ENCODE data around the gene SP5.
"Not testable (repeated sequence)": the region's sequence is repeated elsewhere in the genome, so short reads cannot be mapped to it uniquely, and the experiment has no call there.

The SP5 gene

DNA sequence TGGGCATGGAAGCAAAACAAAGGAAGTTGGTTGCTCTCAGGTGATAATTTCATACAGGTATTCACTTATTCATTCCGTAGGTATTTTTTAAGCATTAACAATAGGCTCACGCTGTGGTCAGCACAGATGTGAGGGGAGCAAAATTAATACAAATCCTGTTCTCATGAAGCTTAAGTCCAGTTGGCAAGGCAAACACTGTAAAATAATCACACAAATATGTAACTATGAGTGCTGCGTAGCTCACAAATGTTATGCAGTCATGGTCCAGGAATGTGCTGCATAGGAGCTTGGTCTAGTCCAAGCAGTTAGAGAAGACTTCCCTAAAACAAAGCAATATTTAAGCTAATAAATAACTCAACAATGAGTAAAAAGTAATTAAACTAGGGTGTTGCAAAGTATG lies 23.9 kb downstream of the SP5 start:
- DNase-seq (ENCODE audit: low read depth), result peak; percentile 86

DNA sequence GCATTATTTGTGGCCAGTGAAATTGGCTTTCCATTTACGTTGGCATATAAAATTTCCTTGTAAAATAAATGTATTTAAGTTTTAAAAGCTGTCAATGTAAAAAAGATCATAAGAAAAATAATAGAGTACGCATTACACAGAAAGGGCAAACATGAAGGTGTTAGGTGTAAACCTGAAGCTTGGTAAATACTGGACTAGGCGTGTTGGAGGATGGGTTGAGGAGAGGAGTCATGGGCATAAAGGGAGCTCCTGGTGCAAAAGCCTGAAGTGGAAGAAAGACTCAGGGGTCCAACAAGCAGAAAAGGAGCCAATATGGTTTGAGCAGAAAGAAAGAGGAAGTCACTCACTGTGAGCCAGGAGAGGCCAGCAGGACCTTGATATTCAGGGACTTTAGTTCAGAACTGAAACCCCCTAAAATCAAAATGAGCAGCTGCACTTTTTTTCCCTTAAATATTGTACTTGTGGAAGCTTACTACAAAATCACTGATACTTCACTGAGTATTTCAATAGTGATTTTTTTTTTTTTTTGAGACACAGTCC lies 24.4 kb downstream of the SP5 start:
- no peak for DNase-seq (ENCODE audit: low read depth)

DNA sequence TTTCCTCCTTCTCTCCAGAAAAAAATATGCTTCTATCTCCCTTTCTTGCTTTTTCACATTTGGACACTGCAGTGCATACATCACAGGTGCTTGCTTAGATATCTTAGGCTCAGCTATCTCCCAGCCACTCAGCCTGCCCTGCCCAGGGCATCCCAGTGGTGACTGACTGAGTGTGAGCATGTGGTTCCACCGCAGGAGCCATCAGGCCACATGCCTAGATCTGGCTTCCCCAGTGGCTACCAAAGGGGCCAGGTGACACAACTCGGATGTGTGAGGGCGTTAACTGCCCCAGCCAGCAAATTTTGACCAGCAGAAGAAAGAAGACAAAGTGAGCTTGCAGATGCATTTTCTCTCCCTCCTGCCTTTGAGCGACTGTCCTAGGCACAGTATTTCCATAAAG lies 25.5 kb downstream of the SP5 start:
- no peak for DNase-seq (ENCODE audit: low read depth)

DNA sequence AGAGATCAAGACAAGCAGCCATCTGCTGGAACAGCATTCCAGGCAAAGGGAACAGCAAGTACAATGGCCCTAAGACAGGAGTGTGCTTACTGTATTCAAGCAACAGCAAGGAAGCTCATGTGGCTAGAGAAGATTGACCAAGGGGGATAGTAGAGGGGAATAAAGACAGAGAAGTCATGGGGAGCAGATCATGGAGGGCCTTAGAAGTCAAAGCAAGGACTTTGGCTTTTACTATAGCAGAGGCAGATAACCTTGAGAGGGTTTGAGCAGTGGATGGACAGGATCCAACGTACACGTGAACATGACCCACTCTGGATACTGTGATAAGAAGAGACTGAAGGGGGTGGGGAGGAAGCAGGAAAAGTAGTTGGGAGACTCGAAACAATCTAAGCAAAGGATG lies 26.9 kb downstream of the SP5 start:
- no peak for DNase-seq (ENCODE audit: low read depth)

GRCh38 chr2:170742896-170743529 lies 27.9 kb downstream of the SP5 start:
- no peak for DNase-seq (ENCODE audit: low read depth)

DNA sequence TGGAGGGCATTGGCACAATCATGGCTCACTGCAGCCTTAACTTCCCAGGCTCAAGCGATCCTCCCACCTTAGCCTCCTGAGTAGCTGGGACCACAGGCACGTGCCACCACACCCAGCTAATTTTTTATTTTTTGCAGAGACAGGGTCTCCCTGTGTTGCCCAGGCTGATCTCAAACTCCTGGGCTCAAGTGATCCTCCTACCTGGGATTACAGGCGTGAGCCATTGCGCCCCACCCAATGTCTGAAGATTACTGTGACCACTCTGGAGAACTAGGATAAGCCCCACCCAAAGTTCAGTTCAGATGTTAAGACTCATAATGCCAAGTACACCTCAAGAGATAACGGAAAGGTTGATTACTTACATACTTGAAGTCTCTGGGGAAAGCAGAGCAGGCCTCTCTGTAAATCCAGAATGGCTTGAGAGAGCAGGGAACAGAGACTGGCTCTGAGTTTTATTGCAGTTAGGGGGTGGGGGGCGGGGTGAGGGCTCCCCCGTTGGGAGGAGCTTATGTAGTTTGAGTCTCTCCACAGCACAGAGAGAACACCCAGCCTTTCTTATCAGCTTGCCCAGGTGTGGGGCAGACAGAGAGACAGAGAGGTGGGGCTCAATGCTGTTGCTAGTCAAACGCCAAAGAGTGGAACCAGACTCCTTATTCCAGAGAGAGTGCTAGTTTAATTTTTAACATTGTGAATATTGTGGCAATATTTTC lies 28.5 kb downstream of the SP5 start:
- no peak for DNase-seq (ENCODE audit: low read depth)

- DNase-seq (ENCODE audit: low read depth), result no peak
Measured at GRCh38 chr2:170744248-170745002, 29.3 kb downstream of the SP5 start.

DNA sequence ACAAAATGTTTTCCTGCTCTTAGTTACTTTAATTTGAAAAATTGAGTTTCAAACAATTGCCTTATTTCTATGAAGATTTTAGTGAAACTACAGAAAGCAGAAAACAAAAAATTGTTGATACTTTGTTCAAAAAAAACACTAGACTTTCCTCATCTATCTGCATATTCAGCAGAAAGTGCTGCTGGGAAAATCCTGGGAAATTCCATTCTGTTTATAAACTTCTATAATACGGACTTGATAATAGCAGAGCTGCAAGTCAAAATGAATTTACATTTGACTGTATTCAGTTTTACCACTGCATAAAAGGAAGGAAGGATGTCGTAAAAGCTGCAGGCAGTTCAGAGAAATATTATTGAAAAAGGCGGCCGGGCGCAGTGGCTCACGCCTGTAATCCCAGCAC lies 30.2 kb downstream of the SP5 start:
- DNase-seq (ENCODE audit: low read depth), result no peak

- no peak for DNase-seq (ENCODE audit: low read depth)
Measured at GRCh38 chr2:170747921-170748320, 32.8 kb downstream of the SP5 start.

DNA sequence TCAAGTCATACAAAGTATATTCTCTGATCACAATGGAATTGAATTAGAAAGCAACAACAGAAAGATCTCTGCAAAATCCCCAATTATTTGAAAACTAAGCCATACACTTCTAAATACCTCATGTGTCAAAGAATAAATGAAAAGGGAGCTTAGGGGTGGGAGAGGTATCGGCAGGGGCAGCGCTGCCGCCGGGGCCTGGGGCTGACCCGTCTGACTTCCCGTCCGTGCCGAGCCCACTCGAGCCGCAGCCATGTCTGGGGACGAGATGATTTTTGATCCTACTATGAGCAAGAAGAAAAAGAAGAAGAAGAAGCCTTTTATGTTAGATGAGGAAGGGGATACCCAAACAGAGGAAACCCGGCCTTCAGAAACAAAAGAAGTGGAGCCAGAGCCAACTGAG lies 36.4 kb downstream of the SP5 start:
- DNase-seq (ENCODE audit: low read depth), result not testable (repeated sequence)

GRCh38 chr2:170761572-170761971 lies 46.4 kb downstream of the SP5 start:
- DNase-seq (ENCODE audit: low read depth), result no peak

DNA sequence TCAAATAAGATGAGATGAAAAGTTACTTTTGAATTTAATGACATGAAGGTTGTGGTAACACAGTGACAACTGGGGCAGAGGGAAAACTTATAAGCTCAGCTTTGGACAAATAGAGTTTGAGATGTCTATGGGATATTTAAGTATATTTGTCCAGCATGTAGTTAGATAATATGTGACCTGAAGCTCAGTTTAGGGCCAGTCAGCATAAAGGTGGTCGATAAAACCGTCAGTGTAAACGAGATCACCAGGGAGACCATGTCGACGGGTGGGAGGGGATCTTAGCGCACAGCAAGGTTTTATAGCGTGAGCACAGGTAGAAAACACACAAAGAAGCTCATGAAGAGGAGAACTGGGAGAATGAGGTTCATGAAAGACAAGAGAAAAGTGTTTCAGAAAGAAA lies 47.6 kb downstream of the SP5 start:
- no peak for DNase-seq (ENCODE audit: low read depth)

GRCh38 chr2:170763232-170763631 lies 48.1 kb downstream of the SP5 start:
- no peak for DNase-seq (ENCODE audit: low read depth)

DNA sequence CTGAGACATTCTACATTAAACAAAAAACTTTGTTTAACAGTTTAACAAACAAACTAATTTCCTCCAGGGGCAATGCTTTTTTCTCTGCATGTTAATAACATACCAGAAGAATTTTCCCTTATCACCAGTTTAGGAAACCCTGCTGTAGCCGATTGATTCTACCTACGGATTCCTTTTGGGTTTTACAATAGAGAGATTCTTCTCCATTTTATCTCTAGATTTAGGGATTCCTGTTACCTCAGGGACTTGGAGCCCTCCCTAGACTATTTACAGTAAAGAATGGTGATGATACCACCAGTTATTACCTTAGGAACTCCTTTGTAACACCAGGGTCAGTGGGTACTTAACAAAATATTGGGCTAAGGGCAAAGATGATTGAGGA lies 49.7 kb downstream of the SP5 start:
- DNase-seq (ENCODE audit: low read depth), result no peak

DNA sequence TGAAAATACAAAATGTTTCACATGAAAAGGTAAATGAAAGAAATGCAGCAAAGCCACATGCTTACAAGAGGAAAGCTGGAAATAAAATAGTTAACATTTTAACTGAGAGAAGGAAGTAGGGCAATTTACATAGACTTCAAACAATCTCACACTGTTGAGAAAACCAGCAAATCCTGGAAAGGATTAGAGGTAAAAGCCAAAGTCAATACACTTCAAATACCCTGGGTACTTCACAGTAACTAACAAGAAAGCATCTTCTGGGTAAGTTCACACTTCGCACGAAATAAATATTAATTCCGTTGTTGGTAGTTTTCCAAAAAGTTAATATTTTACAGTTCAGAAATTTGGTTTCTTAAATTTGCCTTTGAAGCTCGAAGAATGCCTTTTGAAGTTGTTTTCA lies 51.6 kb downstream of the SP5 start:
- DNase-seq (ENCODE audit: low read depth), result no peak

Measured in GM04503 (cell line).